DMS153 treated with DMSO at 0.1 percent for 48 hours (cell line): Measurements from ENCODE around the gene LAIR2.
"Not testable (repeated sequence)": the region's sequence is repeated elsewhere in the genome, so short reads cannot be mapped to it uniquely, and the experiment has no call there.

Experiments used
- DNase-seq: peaks from one replicate; lab custom pipeline; 2025; ENCODE audit not compliant: unreplicated experiment; lab: John Stamatoyannopoulos, UW

LAIR2 gene

DNA sequence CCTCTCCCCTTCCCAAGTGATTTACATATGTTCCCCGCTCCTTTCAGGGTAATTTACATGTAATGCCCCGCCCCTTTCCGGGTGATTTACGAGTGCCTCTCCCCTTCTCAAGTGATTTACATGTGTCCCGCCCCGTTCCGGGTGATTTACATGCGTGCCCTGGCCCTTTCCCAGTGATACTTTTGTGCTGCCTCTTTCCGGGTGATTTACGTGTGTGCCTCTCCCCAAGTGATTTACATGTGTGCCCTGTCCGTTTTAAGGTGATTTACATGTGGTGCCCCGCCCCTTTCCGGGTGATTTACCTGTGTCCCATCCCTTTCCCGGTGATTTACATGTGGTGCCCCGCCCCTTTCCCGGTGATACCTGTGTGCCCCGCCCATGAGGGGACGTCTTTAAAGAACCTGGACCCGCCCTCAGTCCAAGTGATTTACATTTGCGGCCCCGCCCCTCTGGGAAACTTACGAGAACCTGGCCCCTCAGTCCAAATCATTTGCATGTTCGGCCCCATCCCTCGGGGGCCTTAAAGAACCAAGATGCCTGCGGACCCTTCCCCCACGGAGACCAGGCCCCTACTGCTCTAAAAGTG is 38.5 kb upstream of the LAIR2 start:
- peak; percentile 99 for DNase-seq

DNA sequence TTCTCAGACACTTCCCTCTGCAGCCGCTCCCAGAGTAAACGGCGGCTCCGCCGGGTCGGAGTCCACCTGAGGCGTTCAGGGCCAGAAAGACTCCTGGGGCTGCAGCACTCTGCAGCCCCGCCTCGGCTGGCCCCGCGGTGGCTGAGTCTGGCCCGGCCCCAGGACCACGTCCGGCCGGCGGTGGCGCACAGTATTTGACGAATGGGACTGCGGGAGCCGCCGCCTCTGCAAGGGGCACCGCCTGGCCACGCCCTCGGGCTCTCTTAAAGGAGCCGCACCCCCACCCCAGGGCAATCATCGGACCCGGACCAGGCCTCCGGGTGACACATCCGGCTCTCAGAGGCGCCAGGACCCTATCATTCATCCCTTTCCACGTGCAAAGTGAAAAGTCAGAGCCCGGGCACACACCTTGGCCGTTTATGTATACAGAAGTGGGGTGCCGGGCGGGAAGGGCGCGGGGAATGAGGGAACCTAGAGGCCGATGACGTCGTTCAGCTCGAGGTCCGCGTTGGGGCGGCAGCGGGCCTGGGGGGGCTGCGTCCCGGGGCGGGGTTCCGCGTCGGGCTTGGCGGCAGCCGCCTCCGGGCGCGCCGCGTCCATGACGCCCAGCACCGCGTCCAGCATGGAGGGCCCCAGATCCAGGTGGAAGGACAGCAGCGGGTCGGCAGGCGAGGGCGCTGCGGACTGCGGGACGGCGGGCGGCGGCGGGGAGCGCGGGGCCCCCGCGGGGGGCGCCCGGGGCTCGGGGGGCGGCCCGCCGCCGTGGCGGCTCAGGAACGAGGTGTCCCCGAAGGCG is 37.8 kb upstream of the LAIR2 start:
- peak; percentile 78 for DNase-seq

- DNase-seq: no peak
Observed at GRCh38 chr19:54465426-54466109, 37.1 kb upstream of the LAIR2 start.

- not testable (repeated sequence) for DNase-seq
Observed at GRCh38 chr19:54466110-54466480, 36.5 kb upstream of the LAIR2 start.

DNA sequence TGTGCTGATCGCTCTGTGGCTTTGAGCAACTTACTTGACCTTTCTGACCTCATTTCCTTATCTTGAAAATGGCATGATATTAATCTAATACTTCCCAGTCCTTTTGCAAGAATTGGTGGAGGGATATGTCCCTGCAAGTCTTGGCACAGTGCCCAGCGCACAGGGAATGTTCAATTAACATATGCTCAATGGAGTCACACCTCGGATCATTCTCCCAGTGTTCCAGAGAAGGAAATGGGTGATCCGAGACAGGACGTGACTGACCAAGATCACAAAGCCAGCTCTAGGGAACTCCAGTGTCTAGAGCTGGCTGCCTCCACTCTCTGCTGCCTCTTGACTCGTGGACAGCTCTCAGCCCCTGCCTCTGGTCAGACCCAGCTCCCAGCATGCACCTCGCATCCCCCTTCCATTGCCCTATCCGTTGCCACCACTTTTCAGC is 33.1 kb upstream of the LAIR2 start:
- DNase-seq: no peak

DNA sequence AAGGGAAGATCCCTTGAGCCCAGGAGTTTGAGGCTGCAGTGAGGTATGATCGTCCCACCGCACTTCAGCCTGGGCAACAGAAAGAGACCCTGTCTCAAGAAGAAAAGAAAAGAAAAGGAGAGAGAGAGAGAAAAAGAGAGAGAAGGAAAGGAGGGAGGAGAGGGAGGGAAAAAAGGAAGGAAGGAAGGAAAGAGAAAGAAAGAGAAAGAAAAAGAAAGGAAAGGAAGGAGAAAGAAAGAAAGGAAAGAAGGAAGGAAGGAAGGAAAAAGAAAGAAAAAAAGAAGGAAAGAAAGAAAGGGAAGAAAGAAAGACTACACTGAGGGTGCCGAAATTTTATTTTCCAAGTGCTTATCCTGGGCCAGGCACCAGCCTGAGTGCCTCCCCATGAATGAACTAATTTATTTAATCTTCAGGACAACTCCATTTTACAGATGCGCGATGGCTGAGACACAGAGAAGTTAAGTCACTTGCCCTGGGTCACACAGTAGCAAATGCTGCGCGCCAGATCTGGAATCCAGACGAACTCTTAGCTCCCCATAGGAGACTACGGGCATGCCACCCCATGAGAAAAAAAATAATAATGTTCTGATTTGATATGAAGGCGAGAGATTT is 32.2 kb upstream of the LAIR2 start:
- no peak for DNase-seq

DNA sequence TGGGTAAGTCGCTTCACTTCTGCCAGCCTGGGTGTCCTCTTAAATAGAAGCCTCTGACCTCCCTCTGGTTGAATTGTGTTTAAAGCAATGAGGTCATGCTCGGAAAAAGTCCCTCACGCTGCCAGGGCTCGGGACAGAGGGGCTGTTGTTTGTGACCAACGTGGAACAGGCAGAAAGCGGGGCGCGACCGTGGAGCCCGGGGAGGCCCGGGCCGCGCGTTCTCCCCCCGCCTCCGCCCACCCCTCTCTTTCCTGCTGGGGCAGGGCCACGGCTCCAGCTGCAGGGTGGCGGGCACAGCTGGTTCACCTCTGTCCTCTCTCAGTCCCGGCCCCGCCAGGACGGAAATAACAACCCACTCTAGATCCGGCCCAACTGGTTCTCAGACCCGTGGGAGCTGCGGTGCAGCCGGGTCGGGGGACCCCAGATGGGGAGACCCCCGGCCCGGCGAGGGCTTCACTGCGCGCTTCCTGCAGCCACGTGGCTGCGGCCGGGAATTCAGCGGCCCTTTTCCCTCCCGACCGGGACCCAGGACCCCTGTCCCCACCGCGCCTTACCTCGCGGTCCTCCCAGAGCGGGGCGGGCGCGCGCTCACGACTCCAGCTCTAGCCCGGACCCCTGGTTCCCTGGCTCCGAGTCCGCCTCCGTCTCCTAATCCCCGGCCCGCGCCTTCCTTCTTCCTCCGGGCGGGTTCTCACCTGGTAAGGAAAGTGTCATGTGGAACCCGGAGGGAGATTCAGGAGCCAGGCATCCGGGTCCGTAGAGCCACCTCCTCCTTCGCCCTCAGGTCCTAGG is 31.4 kb upstream of the LAIR2 start:
- no peak for DNase-seq

- DNase-seq: no peak
Observed at GRCh38 chr19:54473071-54473891, 29.4 kb upstream of the LAIR2 start, which contains the start of gene CDC42EP5. Gene CDC42EP5, minus strand, starts transcription at chr19:54473296. Its CDS starts 7,749 bp downstream, at chr19:54465547.

- no peak for DNase-seq
Observed at GRCh38 chr19:54473892-54474372, 28.7 kb upstream of the LAIR2 start.

DNA sequence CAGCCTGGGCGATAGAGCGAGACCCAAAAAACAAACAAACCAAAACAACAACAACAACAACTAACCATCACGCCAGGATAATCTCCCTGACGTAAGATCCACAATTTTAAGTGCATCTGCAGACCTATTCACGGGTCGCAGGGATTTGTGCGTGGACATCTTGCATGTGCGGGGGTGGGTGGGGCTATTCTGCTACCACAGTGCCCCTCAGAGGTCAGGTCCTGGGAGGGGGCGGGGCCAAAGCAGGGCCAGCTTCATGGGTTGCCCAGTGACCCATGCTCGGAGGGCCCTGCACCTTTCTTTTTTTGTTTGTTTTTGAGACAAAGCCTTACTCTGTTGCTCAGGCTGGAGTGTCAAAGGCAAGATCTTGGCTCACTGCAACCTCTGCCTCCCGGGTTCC is 26.9 kb upstream of the LAIR2 start:
- DNase-seq: no peak

DNA sequence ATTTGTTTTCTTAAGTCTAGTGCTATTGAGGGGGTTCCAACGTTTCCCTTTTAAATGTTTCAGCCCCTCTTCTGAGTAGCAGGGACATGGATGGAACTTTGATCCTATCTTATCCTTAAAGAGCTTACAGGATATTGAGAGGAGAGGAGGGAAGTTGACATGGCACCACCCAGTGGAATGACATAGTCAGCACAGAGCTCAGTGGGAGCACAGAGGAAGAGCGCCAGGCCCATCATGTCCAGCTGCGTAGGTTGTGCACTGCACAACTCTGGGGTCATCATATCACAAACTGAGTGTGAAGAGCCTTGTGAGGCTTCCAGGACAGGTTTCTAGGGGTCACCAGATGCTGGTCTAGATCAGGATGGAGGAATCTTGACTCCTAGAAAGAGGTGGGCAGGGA is 25.0 kb upstream of the LAIR2 start:
- no peak for DNase-seq

DNA sequence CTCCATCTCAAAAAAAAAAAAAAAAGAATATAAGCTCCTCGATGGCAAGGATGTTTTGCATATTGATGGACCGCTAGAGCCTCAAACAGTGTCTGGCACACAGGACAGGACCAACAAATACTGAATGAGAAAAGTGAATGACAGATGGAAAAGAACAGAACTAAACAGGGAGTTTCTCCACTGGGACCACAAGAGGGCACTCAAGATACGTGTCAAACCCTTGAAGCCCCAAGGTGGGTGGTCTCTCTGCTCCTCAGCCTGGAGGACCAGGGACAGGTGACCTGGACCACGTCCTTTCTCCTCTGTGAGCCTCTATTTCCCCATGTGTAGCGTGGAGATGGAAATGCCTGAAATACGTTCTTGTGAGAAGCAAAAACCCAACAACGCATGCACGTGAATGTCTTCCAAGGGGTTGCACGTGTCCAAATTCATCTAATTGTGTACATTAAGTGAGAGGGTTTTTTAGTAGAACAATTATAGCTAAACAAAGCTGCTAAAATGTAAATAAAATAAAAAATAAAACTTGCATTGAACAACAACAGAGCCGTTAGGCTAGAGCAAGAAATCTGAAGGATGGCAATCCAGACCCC is 23.9 kb upstream of the LAIR2 start:
- peak; percentile 41 for DNase-seq

DNA sequence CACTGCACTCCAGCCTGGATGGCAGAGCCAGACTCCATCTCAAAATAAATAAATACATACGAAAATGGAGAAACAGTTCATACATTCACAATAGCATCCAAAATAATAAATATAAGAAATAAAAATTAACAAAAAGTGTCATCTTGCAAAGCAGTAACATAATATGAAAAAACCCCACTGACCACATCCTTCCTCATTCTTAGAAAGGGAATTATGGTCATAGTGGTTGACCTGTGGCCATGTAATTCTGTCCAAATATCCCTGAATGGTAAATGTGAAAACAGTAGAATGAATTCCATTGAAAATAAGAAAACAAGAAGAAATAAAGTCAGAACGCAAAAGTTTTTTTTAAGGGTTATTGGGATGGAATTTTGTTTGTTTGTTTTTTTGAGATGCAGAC is 22.6 kb upstream of the LAIR2 start:
- DNase-seq: no peak

DNA sequence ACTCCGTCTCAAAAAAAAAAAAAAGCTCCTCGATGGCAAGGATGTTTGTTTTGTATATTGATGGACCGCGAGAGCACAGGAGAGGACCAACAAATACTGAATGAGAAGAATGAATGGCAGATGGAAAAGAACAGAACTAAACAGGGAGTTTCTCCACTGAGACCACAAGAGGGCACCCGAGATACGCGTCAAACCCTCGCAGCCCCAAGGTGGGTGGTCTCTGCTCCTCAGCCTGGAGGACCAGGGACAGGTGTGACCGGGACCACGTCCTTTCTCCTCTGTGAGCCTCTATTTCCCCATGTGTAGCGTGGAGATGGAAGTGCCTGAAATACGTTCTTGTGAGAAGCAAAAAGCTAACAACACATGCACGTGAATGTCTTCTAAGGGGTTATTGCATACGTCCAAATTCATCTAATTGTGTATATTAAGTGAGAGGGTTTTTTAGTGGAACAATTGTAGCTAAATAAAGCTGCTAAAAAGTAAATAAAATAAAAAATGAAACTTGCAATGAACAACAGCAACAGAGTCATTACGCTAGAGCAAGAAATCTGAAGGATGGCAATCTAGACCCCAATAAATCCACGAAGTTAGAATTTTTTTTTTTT is 21.2 kb upstream of the LAIR2 start:
- DNase-seq: peak; percentile 49

DNA sequence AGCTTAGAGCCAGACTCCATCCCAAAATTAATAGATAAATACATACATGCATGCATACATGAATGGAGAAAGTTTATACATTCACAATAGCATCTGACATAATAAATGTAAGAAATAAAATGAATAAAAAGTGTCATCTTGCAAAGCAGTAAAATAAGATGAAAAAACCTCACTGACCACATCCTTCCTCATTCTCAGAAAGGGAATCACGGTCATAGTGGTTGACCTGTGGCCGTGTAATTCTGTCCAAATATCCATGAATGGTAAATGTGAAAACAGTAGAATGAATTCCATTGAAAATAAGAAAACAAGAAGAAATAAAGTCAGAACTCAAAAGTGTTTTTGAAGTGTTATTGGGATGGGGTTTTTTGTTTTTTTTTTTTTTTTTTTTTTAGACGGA is 19.7 kb upstream of the LAIR2 start:
- no peak for DNase-seq

- DNase-seq: no peak
Observed at GRCh38 chr19:54484451-54484850, 18.2 kb upstream of the LAIR2 start.

DNA sequence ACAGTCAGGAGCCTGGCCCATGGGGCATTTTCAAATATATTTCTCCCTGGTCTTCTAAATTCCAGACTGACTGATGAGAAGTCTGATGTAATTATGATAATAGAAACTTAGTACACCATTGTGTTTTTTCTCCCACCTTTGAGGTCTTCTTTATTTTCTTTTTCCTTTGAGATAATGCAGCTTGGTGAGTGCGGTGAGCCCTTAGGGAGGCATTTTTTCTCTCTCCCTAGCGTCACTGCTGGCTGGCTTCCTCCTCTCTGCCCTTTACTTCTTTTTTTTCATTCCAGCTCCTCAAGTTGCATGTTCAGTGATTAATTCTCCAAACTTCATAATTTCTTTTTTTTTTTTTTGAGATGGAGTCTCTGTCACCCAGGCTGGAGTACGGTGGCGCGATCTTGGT is 16.8 kb upstream of the LAIR2 start:
- DNase-seq: no peak

DNA sequence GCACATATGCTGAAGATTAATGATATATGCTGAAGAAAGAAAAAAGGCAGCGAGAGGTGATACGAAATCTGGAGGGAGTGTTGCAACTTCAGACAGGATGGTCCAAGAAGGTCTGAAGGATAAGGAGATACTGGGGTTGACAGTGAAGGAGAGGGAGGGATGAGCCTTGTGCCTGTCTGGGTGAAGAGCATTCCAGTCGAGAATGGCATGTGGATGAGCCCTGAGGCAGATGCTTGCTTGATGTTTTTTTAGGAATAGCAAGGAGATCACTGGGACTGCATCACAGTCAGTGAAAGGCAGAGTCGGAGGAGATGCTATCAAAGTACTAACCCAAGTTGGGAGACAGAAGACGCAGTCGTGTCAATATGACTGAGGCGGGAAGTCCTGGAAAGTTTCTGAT is 13.3 kb upstream of the LAIR2 start:
- no peak for DNase-seq

DNA sequence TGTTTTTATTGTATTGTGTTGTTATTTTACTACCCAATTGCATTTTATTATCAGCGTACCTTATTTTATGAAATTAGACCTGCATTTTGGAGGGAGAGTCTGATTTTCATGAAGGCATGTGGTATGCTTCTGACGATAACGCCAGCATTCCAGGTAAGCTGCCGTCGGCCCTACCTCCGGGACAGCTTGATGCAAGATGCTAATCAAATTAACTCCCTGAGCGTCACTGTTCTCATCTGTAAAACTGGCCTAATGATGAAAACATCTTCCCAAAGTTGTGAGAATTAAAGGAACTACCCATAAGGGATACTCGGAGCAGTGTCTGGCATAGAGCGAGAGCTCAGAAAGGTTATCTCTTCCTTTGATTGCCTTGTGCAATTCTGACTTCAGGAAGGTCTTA is 12.9 kb upstream of the LAIR2 start:
- no peak for DNase-seq
